Measurements from ENCODE around the gene CHID1.

The CHID1 gene

DNA sequence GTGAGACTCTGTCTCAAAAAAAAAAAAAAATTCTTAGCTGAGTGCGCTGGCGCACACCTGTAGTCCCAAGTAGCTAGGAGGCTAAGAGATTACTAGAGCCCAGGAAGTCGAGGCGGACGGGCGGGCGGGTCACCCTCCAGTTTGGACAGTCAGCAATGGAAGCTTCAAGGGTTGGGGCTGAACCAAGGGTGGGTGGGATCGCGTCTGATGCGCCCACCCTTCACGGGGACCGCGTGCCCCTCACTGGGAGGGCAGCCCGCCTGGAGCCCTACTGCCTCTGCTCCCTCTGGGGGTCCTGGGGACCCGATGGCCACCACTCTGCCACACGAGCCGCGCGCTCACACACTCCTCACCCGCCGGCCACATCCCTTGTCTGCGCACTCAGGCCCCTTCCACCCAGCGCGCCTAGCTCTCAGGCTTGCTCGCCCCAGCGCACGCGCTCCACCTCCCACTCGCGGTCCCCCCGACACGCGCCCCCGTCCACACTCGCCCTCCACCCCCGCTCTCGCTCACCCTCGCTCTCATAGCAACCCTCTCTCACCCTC lies 494 bp downstream of the CHID1 start:
- Histone ChIP-seq H3K36me3 (ENCODE audit: insufficient read depth, low read length) (no peaks in the 10 kb centered on the region), H3K9ac (ENCODE audit: low read depth, low read length) (peak overlapping the region; percentile 95), H3K9me3 (ENCODE audit: control insufficient read depth, insufficient read depth, low read length) (no peaks in the 10 kb centered on the region), H3K4me1 (ENCODE audit: insufficient read depth, low read length) (no peaks in the 10 kb centered on the region)

DNA sequence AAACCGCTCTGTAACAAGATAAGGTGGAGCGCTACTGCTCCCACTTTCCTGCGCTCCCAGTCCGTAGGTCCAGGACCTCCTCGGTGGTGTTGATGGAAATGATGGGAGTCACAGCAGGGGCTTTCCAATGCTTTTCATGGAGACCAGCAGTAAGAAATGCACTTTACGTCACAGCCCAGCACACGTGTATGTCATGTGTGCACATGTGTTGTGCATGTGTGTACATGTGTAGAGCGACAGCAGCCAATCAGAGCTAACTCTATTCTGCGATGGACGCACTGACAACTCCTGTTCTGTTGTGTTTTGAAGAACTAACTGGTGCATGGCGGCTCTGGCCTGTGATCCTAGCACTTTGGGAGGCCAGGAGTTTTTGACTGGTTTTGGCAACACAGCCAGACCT lies 1.2 kb downstream of the CHID1 start:
- Histone ChIP-seq H3K9me3 (ENCODE audit: control insufficient read depth, insufficient read depth, low read length) (no peaks in the 10 kb centered on the region), H3K4me1 (ENCODE audit: insufficient read depth, low read length) (no peaks in the 10 kb centered on the region), H3K9ac (ENCODE audit: low read depth, low read length) (no peak overlapping the region), H3K36me3 (ENCODE audit: insufficient read depth, low read length) (no peaks in the 10 kb centered on the region)

GRCh38 chr11:908273-908672 lies 2.3 kb downstream of the CHID1 start:
- H3K4me1 ChIP-seq (ENCODE audit: insufficient read depth, low read length) = no peaks in the 10 kb centered on the region
- H3K9me3 ChIP-seq (ENCODE audit: control insufficient read depth, insufficient read depth, low read length) = no peaks in the 10 kb centered on the region
- H3K9ac ChIP-seq (ENCODE audit: low read depth, low read length) = no peak overlapping the region
- no peaks in the 10 kb centered on the region for H3K36me3 ChIP-seq (ENCODE audit: insufficient read depth, low read length)

GRCh38 chr11:907668-908067 lies 2.9 kb downstream of the CHID1 start:
- H3K4me1 ChIP-seq (ENCODE audit: insufficient read depth, low read length) = no peaks in the 10 kb centered on the region
- no peak overlapping the region for H3K9ac ChIP-seq (ENCODE audit: low read depth, low read length)
- no peaks in the 10 kb centered on the region for H3K9me3 ChIP-seq (ENCODE audit: control insufficient read depth, insufficient read depth, low read length)
- H3K36me3 ChIP-seq (ENCODE audit: insufficient read depth, low read length) = no peaks in the 10 kb centered on the region

GRCh38 chr11:905952-906351 lies 4.7 kb downstream of the CHID1 start:
- H3K9ac ChIP-seq (ENCODE audit: low read depth, low read length) = no peak overlapping the region
- H3K4me1 ChIP-seq (ENCODE audit: insufficient read depth, low read length) = no peaks in the 10 kb centered on the region
- no peaks in the 10 kb centered on the region for H3K9me3 ChIP-seq (ENCODE audit: control insufficient read depth, insufficient read depth, low read length)
- no peaks in the 10 kb centered on the region; the same call in 1 of the 2 replicates for H3K36me3 ChIP-seq (ENCODE audit: insufficient read depth, low read length)

DNA sequence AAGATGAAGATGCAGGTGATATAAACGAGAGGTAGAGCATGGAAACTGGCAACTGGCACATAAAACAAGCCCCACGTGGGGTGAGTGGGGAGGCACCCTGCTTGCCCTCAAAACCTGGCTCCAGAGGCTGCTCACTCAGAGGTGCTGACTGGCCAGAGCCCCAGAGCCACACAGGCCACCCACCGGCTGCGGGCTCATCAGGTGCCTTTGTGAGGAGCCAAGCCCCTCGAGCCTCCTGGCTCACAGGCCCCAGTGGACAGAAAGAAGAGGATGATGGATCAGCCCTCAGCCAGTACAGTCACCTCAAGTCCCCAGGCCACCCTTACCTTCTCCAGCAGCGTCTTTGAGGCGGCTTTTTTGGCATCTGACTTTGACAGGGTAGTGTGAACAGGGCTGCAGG lies 6.2 kb downstream of the CHID1 start:
- H3K36me3 ChIP-seq (ENCODE audit: insufficient read depth, low read length) = no peaks in the 10 kb centered on the region; the same call in none of the 2 replicates
- no peak overlapping the region for H3K9ac ChIP-seq (ENCODE audit: low read depth, low read length)
- no peaks in the 10 kb centered on the region for H3K4me1 ChIP-seq (ENCODE audit: insufficient read depth, low read length)
- H3K9me3 ChIP-seq (ENCODE audit: control insufficient read depth, insufficient read depth, low read length) = no peaks in the 10 kb centered on the region

DNA sequence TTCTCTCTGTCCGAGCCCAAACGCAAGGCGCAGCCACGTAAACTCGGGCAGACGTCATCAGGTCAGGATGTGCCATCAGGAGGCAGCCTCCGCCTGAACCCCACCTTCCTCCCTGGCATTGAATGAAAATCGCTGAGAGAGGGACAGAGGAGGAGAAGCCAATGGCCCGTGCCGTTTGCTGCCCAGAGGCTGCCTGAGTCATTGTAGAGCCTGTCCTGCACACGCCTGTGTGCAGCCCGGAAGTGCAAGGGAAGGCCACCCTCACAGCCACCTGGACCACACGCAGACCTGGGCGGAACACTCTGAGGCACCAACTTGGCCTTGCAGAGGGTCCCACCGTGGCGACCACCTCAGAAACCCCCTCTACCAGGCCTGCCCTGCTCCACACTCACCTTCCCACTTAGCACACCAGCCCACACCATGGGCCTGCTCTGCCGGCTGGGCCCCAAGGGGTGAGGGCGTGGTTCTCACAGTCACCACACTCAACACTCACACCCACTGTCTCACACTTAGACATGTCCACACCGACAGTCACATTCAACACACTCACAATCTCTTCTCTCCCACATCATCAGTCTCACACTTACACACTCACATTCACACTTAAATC lies 9.1 kb downstream of the CHID1 start:
- H3K9me3 ChIP-seq (ENCODE audit: control insufficient read depth, insufficient read depth, low read length) = no peaks in the 10 kb centered on the region
- no peaks in the 10 kb centered on the region; the same call in none of the 2 replicates for H3K36me3 ChIP-seq (ENCODE audit: insufficient read depth, low read length)

DNA sequence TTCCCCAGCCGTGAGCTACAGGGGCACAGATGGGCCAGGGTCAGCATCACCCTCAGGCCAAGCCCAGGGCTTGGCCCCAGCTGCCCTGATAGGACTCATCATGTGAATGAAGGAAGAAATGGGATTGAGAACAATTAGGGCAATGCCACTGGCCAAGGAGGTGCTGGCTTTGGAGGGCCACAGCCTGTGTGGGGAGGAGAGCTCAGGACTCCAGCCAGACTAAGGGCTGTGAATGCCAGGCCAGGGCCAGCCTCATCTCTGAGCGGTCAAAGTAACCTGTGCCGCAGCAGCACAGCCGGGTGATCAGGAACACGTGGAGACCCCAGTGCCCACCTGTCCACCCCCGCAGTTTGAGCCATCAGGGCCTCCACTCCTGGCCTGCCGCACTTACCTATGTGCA lies 10.1 kb downstream of the CHID1 start:
- Histone ChIP-seq H3K36me3 (ENCODE audit: insufficient read depth, low read length) (no peaks in the 10 kb centered on the region; the same call in none of the 2 replicates), H3K9ac (ENCODE audit: low read depth, low read length) (no peak overlapping the region), H3K4me1 (ENCODE audit: insufficient read depth, low read length) (no peaks in the 10 kb centered on the region), H3K9me3 (ENCODE audit: control insufficient read depth, insufficient read depth, low read length) (no peaks in the 10 kb centered on the region)

More for the DNA sequence above, 9.1 kb downstream of the CHID1 start:
- Histone ChIP-seq H3K4me1 (ENCODE audit: insufficient read depth, low read length) (no peaks in the 10 kb centered on the region), H3K9ac (ENCODE audit: low read depth, low read length) (no peak overlapping the region)

- Histone ChIP-seq H3K4me1 (ENCODE audit: insufficient read depth, low read length) (no peaks in the 10 kb centered on the region), H3K9ac (ENCODE audit: low read depth, low read length) (no peak overlapping the region), H3K36me3 (ENCODE audit: insufficient read depth, low read length) (no peaks in the 10 kb centered on the region; the same call in none of the 2 replicates), H3K9me3 (ENCODE audit: control insufficient read depth, insufficient read depth, low read length) (no peaks in the 10 kb centered on the region)
These were observed 10.9 kb downstream of the CHID1 start for GRCh38 chr11:899724-900123.

- Histone ChIP-seq H3K36me3 (ENCODE audit: insufficient read depth, low read length) (no peaks in the 10 kb centered on the region; the same call in none of the 2 replicates), H3K4me1 (ENCODE audit: insufficient read depth, low read length) (no peaks in the 10 kb centered on the region), H3K9me3 (ENCODE audit: control insufficient read depth, insufficient read depth, low read length) (no peaks in the 10 kb centered on the region), H3K9ac (ENCODE audit: low read depth, low read length) (no peak overlapping the region)
These were observed 11.9 kb downstream of the CHID1 start for GRCh38 chr11:898540-899190.

- Histone ChIP-seq H3K9ac (ENCODE audit: low read depth, low read length) (no peak overlapping the region), H3K4me1 (ENCODE audit: insufficient read depth, low read length) (no peaks in the 10 kb centered on the region), H3K9me3 (ENCODE audit: control insufficient read depth, insufficient read depth, low read length) (no peaks in the 10 kb centered on the region), H3K36me3 (ENCODE audit: insufficient read depth, low read length) (no peaks in the 10 kb centered on the region; the same call in none of the 2 replicates)
These were observed 12.5 kb downstream of the CHID1 start for GRCh38 chr11:898143-898511.

- no peak overlapping the region for H3K9ac ChIP-seq (ENCODE audit: low read depth, low read length)
- H3K9me3 ChIP-seq (ENCODE audit: control insufficient read depth, insufficient read depth, low read length) = no peaks in the 10 kb centered on the region
- H3K4me1 ChIP-seq (ENCODE audit: insufficient read depth, low read length) = no peaks in the 10 kb centered on the region
- no peaks in the 10 kb centered on the region; the same call in none of the 2 replicates for H3K36me3 ChIP-seq (ENCODE audit: insufficient read depth, low read length)
These were observed 13.1 kb downstream of the CHID1 start for GRCh38 chr11:897253-898142.

GRCh38 chr11:895331-896110 lies 15.1 kb downstream of the CHID1 start:
- Histone ChIP-seq H3K9me3 (ENCODE audit: control insufficient read depth, insufficient read depth, low read length) (no peaks in the 10 kb centered on the region), H3K4me1 (ENCODE audit: insufficient read depth, low read length) (peaks cover 10% of the 10 kb centered on the region; the same call in 1 of the 2 replicates), H3K9ac (ENCODE audit: low read depth, low read length) (no peak overlapping the region), H3K36me3 (ENCODE audit: insufficient read depth, low read length) (no peaks in the 10 kb centered on the region; the same call in 1 of the 2 replicates)

All from ES-I3 (cell line).